Rectal smooth muscle tissue (tissue), 1 donor: ENCODE measurements around the gene MGST2.
"Not testable (repeated sequence)": the region's sequence is repeated elsewhere in the genome, so short reads cannot be mapped to it uniquely, and the experiment has no call there.

ENCODE experiments used
- H3K27ac ChIP-seq: one replicate; pipeline ENCODE4 v1.7.0; 2013; ENCODE audit warnings: low read depth, low read length, inconsistent platforms
- H3K27me3 ChIP-seq: one replicate; pipeline ENCODE4 v1.7.0; 2013; ENCODE audit warnings: low read length; ENCODE audit not compliant: control insufficient read depth, insufficient read depth
- H3K36me3 ChIP-seq: one replicate; pipeline ENCODE4 v1.7.0; 2013; ENCODE audit warnings: low read length; ENCODE audit not compliant: control insufficient read depth, insufficient read depth
- H3K4me1 ChIP-seq: one replicate; pipeline ENCODE4 v1.7.0; 2013; ENCODE audit warnings: low read length; ENCODE audit not compliant: control insufficient read depth, insufficient read depth
- H3K4me3 ChIP-seq: one replicate; pipeline ENCODE4 v1.7.0; 2013; ENCODE audit warnings: low read length
- H3K9ac ChIP-seq: one replicate; pipeline ENCODE4 v1.7.0; 2013; ENCODE audit warnings: low read length

MGST2 gene

DNA sequence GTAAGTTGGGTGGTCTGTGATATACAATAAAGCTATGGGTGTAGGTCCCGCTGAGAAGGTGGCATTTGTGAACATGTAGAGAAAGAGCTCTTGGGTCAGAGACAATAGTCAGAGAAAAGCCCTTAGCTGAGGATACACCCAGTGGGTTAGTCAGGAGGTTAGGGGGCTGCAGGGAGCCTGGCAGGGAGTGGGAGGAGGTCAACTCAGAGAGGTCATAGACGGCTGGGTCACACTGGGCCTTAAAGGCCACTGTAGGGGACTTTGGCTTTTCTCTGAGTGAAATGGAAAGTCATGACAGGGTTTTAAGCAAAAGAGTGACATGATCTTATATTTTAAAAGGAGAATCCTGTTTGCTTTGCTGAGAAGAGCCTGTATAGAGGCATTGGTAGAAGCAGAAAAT is 16.7 kb downstream of the MGST2 start:
- Histone ChIP-seq H3K9ac (no peak overlapping the region), H3K4me1 (no peaks in the 10 kb centered on the region), H3K27me3 (no peaks in the 10 kb centered on the region), H3K4me3 (no peak overlapping the region), H3K27ac (no peak overlapping the region), H3K36me3 (peaks cover 5% of the 10 kb centered on the region)

DNA sequence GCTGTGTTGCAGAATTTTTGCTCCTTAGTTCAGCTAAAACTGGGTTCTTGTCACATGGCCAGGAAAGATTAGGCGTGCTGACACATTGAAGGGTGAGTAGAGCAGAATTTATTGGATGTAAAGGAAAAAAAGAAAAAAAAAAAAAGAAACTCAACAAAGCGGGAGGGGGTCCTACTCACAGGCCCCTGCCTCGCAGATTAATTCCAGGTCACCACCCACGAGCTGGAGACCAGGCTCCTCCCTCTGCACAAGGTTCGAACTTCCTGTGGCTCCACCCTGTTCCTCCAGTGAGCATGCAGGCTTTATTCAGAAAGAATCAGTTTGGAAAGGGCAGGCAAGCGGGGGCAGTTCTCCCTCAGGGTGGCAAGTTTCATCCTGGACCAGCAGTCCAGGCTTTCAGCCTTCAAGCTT is 17.1 kb downstream of the MGST2 start:
- Histone ChIP-seq H3K27ac (no peak overlapping the region), H3K4me1 (no peaks in the 10 kb centered on the region)

DNA sequence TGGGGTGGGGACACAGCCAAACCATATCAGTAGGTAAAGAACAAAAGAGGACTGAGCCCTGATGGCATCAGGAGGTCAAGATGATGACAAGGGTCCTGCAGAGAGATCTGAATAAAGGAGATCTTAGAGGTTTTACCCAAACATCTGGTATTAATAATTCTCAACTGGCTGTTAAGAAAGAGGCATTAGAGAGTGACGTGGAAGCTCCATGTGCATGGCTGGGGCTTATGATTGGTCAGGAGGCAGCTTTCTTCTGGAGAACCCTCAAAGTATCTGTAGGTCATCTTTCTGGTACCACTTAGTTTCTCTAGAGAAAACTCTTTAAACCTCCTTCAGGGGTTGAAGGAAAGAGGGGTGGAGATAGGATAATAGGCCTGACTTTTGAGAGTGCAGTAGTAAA is 18.7 kb downstream of the MGST2 start:
- no peak overlapping the region for H3K27ac ChIP-seq
- no peak overlapping the region for H3K4me3 ChIP-seq
- no peak overlapping the region for H3K9ac ChIP-seq
- no peaks in the 10 kb centered on the region for H3K27me3 ChIP-seq
- no peaks in the 10 kb centered on the region for H3K4me1 ChIP-seq
- no peaks in the 10 kb centered on the region for H3K36me3 ChIP-seq

More for the DNA sequence above, 17.1 kb downstream of the MGST2 start:
- H3K9ac ChIP-seq: no peak overlapping the region
- H3K4me3 ChIP-seq: no peak overlapping the region
- no peaks in the 10 kb centered on the region for H3K27me3 ChIP-seq
- H3K36me3 ChIP-seq: peaks cover 5% of the 10 kb centered on the region

DNA sequence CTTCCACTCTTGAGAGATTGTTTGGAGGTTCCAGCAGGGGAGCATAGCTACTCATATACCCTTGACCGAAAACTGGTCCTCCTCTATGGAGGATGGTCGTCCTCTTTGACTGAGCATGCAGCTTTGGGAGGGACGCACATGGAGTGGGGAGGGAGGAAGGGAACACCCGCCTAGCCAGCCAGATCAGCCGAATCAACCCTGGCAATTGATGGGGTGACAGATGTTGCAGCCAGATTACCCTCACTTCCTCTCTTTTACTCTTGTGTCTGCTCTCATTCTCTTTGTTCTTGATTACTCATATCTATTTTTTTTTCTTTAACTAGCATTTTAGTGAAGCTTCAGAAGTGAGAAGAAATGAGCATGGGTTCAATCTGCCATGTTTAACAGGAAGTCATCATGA is 19.6 kb downstream of the MGST2 start:
- Histone ChIP-seq H3K27ac (no peak overlapping the region), H3K9ac (no peak overlapping the region), H3K27me3 (no peaks in the 10 kb centered on the region), H3K36me3 (no peaks in the 10 kb centered on the region), H3K4me1 (no peaks in the 10 kb centered on the region), H3K4me3 (no peak overlapping the region)

DNA sequence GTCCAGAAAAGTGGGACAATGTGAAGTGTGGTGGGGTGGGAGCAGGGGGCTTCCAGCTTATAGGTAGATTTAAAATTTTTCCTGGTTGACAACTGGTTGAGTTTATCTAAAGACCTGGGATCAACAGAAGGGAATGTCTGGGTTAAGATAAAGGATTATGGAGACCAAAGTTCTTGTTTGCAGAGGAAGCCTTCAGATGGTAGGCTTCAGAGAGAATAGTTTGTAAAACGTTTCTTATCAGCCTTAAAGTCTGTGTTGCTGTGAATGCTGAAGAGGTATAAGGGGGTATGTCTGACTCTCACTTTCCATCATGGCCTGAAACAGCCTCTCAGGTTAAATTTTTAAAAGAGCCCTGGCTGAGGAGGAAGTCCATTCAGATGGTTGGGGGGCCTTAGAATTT is 20.5 kb downstream of the MGST2 start:
- H3K27me3 ChIP-seq: no peaks in the 10 kb centered on the region
- H3K4me1 ChIP-seq: no peaks in the 10 kb centered on the region
- no peak overlapping the region for H3K27ac ChIP-seq
- H3K9ac ChIP-seq: no peak overlapping the region
- H3K4me3 ChIP-seq: no peak overlapping the region
- H3K36me3 ChIP-seq: no peaks in the 10 kb centered on the region

DNA sequence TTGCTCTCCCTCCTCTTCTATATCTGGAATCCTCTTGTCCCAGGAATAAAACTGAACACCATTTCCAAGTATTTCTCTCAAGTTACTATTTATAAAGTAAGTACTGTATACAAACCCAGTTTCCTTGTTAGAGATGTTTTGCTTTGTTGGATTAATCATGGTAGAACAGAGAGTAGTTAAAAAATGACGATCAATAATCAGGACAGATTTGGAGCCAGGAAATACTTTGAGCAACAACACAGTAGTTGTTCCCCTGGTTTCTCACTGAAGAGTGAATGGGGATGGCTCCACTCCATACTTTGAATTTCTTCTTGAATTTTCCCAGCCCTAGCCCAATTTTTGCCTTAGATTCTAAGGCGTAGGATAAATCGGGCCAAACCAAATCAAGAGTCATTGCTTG is 21.4 kb downstream of the MGST2 start:
- Histone ChIP-seq H3K27me3 (no peaks in the 10 kb centered on the region), H3K9ac (no peak overlapping the region), H3K36me3 (no peaks in the 10 kb centered on the region), H3K27ac (no peak overlapping the region), H3K4me1 (no peaks in the 10 kb centered on the region), H3K4me3 (no peak overlapping the region)

DNA sequence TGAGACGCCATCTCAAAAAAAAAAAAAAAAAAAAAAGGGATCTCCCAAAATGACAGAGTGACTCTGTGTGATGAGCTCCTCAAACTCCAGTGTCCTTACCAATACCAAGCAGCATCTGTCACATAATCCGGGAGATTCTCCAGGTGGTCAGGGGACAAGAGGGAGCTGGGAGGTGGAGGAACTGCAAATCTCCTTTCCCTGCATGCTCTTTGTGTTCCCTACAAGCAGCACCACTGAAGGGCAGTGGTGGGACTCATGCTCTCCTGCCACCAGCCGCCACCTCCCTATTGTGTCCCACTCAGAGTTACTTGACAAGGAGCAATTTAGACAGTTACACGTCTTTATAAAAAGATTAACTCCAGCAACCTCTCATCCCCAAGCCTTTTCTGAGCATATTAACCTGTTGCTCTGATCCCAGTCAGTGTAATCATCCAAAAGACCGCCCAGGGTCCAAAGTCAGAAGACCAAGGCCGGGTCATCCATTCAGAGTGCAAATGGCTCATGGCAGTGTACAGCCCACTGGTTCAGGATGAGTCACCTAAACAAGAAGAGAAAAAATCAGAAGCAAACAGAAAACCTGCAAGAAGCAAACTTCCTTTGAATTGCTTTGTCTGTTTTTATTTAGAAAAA is 23.6 kb downstream of the MGST2 start:
- no peaks in the 10 kb centered on the region for H3K4me1 ChIP-seq
- H3K4me3 ChIP-seq: no peak overlapping the region
- H3K27me3 ChIP-seq: no peaks in the 10 kb centered on the region
- no peak overlapping the region for H3K9ac ChIP-seq
- no peak overlapping the region for H3K27ac ChIP-seq
- H3K36me3 ChIP-seq: no peaks in the 10 kb centered on the region

DNA sequence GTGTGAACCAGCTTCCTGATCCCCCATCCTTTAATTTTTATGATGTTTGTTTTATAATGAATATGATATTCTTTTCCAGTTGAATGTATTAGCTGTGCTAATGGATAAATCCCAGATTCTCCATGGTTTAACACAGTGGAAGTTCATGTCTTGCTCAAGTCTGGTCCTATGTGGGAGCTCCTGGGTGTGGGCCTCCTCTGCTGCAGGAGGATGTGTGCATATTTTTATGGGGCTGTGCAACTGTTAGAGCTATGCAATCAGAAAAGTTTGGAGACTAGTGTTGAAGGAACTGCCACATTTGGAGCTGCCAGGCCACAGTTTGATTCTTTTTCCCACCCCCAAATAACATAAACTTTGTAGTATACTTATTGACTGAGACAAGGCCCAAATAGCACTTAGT is 24.8 kb downstream of the MGST2 start:
- H3K9ac ChIP-seq: no peak overlapping the region
- H3K36me3 ChIP-seq: no peaks in the 10 kb centered on the region
- no peaks in the 10 kb centered on the region for H3K4me1 ChIP-seq
- H3K4me3 ChIP-seq: no peak overlapping the region
- H3K27me3 ChIP-seq: no peaks in the 10 kb centered on the region
- no peak overlapping the region for H3K27ac ChIP-seq

DNA sequence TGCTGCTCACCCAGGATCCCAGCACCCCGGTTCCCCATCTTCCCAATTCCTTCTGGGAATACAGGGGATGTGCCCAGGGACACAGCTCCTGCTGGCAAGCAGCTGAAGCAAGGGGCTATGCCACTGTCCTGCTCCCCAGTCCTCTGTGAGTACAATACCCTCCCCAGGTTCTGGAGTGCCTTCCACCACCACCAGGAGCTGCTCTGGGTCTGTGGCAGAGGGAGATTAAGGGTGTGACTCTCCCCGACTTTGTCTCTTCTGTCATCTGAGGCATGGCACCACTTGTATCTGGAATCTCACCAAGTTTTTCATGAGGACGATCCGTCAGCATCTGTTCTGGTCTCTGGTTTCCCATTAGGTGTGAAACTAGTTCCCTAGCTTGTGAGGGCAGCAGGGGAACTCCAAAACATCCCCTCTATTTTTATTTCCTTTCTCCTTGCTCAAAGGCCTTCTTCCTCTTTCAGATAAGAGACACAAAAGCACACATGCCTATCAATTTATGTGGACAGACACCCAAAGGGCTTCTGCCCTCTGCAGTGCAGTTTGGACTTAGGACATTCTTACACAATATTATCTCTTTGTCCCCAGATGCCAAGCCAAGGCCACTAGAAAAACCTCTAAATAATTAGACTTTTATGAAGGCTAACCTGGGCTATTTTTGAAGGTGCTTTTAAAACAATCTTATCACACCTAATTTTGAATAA is 26.8 kb downstream of the MGST2 start:
- H3K27me3 ChIP-seq: no peaks in the 10 kb centered on the region
- no peak overlapping the region for H3K27ac ChIP-seq
- no peak overlapping the region for H3K4me3 ChIP-seq
- H3K9ac ChIP-seq: no peak overlapping the region
- peaks cover 7% of the 10 kb centered on the region for H3K36me3 ChIP-seq
- H3K4me1 ChIP-seq: no peaks in the 10 kb centered on the region

DNA sequence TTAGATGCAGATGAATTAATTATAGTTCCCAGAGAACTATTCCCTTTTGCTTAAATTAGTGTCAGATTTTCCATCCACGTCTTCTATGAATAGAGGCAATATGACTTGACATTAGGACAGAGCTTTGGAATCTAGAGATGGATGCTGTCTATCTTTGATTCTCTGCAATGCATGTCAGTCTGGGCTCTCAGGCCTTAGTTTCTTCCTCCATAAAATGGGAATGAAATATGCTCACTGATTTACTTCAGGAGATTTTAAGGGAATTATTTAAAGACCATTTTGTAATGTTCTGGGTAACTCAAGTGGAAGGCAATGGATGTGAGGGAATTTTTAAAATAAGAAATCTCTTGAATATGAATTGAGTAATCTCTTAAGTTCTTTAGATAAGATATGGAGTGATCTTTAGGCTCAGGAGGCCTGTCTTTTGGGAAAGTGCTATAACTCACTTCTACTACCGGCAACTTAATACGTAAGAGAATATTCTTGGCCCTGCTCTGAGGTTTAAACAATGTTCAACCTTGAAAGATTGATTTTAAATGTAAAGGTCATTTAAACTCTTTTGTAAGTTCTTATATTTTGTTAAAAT is 29.0 kb downstream of the MGST2 start:
- Histone ChIP-seq H3K27me3 (no peaks in the 10 kb centered on the region), H3K4me3 (no peak overlapping the region), H3K36me3 (peaks cover 7% of the 10 kb centered on the region), H3K27ac (no peak overlapping the region), H3K9ac (no peak overlapping the region), H3K4me1 (no peaks in the 10 kb centered on the region)

DNA sequence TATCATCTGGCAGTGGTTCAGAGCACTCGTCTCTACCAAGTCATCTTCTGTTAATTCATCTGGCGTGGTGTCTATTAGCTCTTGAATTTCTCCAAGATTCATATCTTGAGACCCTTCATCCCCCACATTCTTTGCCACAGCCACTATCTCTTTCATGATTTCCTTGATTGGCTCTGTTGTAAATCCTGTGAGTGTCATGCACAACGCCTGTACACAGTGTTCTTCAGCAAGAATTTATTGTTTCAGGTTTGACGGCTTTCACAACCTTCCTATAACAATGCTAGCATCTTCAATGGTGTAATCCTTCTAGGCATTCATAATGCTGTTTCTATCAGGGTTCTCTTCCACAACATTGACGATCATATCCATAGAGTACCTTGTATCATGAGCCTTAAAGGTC is 30.9 kb downstream of the MGST2 start:
- no peaks in the 10 kb centered on the region for H3K27me3 ChIP-seq

DNA sequence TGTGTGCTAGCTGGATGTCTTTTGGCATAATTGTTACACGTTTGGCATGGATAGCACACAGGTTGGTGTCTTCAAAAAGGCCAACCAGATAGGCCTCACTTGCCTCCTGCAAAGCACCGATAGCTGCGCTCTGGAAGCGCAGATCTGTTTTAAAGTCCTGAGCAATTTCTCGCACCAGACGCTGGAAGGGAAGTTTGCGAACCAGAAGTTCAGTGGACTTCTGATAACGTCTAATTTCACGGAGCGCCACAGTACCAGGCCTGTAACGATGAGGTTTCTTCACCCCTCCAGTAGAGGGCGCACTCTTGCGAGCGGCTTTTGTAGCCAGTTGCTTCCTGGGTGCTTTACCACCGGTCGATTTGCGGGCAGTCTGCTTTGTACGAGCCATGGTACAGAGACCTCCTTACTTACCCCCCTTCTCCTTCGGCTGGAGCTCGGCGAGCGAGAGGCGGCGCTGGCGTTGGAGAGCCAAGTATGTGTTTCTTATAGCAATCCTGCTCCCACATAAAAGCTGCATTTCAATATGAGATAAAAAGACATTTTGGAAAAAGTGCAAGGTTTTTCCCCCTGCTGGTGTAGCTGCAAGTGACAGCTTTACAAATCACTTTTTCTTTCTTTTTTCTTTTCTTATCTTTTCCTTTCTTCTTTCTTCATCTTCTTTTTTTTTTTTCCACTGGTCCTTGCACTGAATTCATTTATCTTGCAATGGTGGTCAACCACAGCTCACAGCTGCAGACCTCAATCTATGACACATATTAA is 32.7 kb downstream of the MGST2 start:
- H3K9ac ChIP-seq, H3K36me3 ChIP-seq: not testable (repeated sequence)

More for the DNA sequence above, 30.9 kb downstream of the MGST2 start:
- Histone ChIP-seq H3K4me1 (no peaks in the 10 kb centered on the region), H3K27ac (no peak overlapping the region), H3K9ac (no peak overlapping the region), H3K4me3 (no peak overlapping the region), H3K36me3 (peaks cover 7% of the 10 kb centered on the region)

More for the DNA sequence above, 32.7 kb downstream of the MGST2 start:
- not testable (repeated sequence) for H3K4me1 ChIP-seq, H3K27ac ChIP-seq, H3K27me3 ChIP-seq, H3K4me3 ChIP-seq
